HepG2 (cell line): ENCODE data around the gene HMG20B. TPM values are rescaled to one million over a fixed set of nuclear protein-coding genes. Genes with fewer than 3 reads are reported as not detected.

Experiments
- ADNP ChIP-seq: sonication (generic); formaldehyde crosslinking; IDR thresholded peaks from 2 replicates; pipeline ENCODE4 v1.4.0; 2020; ENCODE audit warnings: missing genetic modification reagents
- IRX3 ChIP-seq: sonication (generic); formaldehyde crosslinking; IDR thresholded peaks from 2 replicates; pipeline ENCODE4 v1.8.1; 2023; ENCODE audit warnings: mild to moderate bottlenecking, low read depth, missing genetic modification reagents, borderline replicate concordance
- MEIS2 ChIP-seq: sonication (generic); formaldehyde crosslinking; IDR thresholded peaks from 2 replicates; pipeline ENCODE4 v1.9.0; 2021; ENCODE audit warnings: mild to moderate bottlenecking, missing genetic modification reagents
- MYC ChIP-seq: sonication (generic); formaldehyde crosslinking; IDR thresholded peaks from 2 replicates; pipeline ENCODE4 v1.9.0; 2021; ENCODE audit warnings: missing genetic modification reagents, borderline replicate concordance
- TAF15 ChIP-seq: fragments of 200-400 bp; formaldehyde crosslinking; IDR thresholded peaks from one replicate; pipeline ENCODE4 v1.6.1; 2018; ENCODE audit warnings: mild to moderate bottlenecking, low read depth, low read length; ENCODE audit not compliant: poor library complexity, severe bottlenecking
- polyA plus RNA-seq, 8 experiments: library from polyadenylated mRNA; depleted of rRNA in 3 of 8; stranded (reverse) in 7 of 8; unstranded in 1 of 8; fragments of >200 nt; fragmentation: Illumina TruSeq in 4 of 8; extraction: Trizol in 4 of 8; gene quantifications; 2 replicates each; pipeline versions ENCODE4 v1.2.1 to v1.2.3, GENCODE V29; 2011 to 2016; ENCODE audit warnings: low read depth in 4 of 8, missing spikeins in 1 of 8, mixed read lengths in 1 of 8; ENCODE audit not compliant: insufficient read depth in 1 of 8
- total RNA-seq, 5 experiments: library from RNA; depleted of rRNA; stranded (reverse); fragments of >200 nt; fragmentation: Illumina TruSeq; extraction: Trizol; gene quantifications; 2 replicates each; pipeline ENCODE4 v1.2.3, GENCODE V29; 2016; ENCODE audit warnings: low read depth in 1 of 5
- TF ChIP-seq, protein P1 (sequence below): sonication (generic); formaldehyde crosslinking; IDR thresholded peaks from 2 replicates; pipeline ENCODE4 v1.4.0; 2020; ENCODE audit warnings: low read depth, mild to moderate bottlenecking, missing genetic modification reagents
- TF ChIP-seq, protein P2 (sequence below): sonication (generic); formaldehyde crosslinking; conservative IDR thresholded peaks from 2 replicates; pipeline ENCODE4 v1.8.0; 2022; ENCODE audit warnings: missing genetic modification reagents
- TF ChIP-seq, protein P3 (sequence below): sonication (generic); formaldehyde crosslinking; IDR thresholded peaks from 2 replicates; pipeline ENCODE4 v1.4.0; 2020; ENCODE audit warnings: missing genetic modification reagents; ENCODE audit errors: not compliant biosample characterization
- TF ChIP-seq, protein P4 (sequence below): sonication (generic); formaldehyde crosslinking; IDR thresholded peaks from 2 replicates; pipeline ENCODE4 v1.5.1; 2020; ENCODE audit warnings: missing genetic modification reagents, mild to moderate bottlenecking, borderline replicate concordance

Gene HMG20B
- total and polyA plus RNA-seq, 2 of the 13 experiments (the other 11 are each of a cell fraction or from before 2014, with no cell fraction given) = 23.9 to 29.2 TPM

DNA sequence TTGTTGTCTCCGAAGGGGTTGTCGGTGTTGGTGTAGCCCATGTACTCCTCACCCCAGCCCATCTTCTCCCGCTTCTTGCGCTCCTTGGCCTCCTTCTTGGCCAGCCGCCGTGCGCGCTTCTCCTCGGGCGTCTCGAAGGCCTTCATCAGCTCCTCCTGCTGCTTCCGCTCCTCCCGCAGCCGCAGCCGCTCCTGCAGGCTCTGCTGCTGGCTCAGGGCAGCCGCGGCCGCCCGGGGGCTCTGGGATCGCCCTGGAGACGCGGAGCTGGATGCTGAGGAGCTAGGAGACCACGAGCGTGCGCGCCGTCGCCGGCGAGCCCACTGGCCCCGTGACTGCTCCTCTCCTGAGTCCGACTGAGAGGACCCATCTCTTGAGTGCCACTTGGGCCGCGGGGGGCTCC, 51.0 kb downstream of the HMG20B start (continued):
- TF ChIP-seq, protein P1, sequence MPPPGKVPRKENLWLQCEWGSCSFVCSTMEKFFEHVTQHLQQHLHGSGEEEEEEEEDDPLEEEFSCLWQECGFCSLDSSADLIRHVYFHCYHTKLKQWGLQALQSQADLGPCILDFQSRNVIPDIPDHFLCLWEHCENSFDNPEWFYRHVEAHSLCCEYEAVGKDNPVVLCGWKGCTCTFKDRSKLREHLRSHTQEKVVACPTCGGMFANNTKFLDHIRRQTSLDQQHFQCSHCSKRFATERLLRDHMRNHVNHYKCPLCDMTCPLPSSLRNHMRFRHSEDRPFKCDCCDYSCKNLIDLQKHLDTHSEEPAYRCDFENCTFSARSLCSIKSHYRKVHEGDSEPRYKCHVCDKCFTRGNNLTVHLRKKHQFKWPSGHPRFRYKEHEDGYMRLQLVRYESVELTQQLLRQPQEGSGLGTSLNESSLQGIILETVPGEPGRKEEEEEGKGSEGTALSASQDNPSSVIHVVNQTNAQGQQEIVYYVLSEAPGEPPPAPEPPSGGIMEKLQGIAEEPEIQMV (CRISPR knock-in tag) = no peak
- TF ChIP-seq TAF15 (no peak), ADNP (CRISPR knock-in tag) (no peak), IRX3 (CRISPR knock-in tag) (no peak), MEIS2 (CRISPR knock-in tag) (no peak), MYC (CRISPR knock-in tag) (no peak)
- TF ChIP-seq, protein P2, sequence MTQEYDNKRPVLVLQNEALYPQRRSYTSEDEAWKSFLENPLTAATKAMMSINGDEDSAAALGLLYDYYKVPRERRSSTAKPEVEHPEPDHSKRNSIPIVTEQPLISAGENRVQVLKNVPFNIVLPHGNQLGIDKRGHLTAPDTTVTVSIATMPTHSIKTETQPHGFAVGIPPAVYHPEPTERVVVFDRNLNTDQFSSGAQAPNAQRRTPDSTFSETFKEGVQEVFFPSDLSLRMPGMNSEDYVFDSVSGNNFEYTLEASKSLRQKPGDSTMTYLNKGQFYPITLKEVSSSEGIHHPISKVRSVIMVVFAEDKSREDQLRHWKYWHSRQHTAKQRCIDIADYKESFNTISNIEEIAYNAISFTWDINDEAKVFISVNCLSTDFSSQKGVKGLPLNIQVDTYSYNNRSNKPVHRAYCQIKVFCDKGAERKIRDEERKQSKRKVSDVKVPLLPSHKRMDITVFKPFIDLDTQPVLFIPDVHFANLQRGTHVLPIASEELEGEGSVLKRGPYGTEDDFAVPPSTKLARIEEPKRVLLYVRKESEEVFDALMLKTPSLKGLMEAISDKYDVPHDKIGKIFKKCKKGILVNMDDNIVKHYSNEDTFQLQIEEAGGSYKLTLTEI (CRISPR knock-in tag) = no peak
- TF ChIP-seq, protein P3, sequence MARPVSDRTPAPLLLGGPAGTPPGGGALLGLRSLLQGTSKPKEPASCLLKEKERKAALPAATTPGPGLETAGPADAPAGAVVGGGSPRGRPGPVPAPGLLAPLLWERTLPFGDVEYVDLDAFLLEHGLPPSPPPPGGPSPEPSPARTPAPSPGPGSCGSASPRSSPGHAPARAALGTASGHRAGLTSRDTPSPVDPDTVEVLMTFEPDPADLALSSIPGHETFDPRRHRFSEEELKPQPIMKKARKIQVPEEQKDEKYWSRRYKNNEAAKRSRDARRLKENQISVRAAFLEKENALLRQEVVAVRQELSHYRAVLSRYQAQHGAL (CRISPR knock-in tag) = no peak
- TF ChIP-seq, protein P4, sequence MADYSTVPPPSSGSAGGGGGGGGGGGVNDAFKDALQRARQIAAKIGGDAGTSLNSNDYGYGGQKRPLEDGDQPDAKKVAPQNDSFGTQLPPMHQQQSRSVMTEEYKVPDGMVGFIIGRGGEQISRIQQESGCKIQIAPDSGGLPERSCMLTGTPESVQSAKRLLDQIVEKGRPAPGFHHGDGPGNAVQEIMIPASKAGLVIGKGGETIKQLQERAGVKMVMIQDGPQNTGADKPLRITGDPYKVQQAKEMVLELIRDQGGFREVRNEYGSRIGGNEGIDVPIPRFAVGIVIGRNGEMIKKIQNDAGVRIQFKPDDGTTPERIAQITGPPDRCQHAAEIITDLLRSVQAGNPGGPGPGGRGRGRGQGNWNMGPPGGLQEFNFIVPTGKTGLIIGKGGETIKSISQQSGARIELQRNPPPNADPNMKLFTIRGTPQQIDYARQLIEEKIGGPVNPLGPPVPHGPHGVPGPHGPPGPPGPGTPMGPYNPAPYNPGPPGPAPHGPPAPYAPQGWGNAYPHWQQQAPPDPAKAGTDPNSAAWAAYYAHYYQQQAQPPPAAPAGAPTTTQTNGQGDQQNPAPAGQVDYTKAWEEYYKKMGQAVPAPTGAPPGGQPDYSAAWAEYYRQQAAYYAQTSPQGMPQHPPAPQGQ (CRISPR knock-in tag) = no peak
- TF ChIP-seq, all 625 proteins: peak for 0
